ENCODE results near the gene CILP.
"Not testable (repeated sequence)": the region's sequence is repeated elsewhere in the genome, so short reads cannot be mapped to it uniquely, and the experiment has no call there.

Gene CILP

GRCh38 chr15:65189102-65189740 lies 22.1 kb downstream of the CILP start:
- DNase-seq: peak; percentile 53

GRCh38 chr15:65188472-65188871 lies 22.8 kb downstream of the CILP start:
- not testable (repeated sequence) for DNase-seq

DNA sequence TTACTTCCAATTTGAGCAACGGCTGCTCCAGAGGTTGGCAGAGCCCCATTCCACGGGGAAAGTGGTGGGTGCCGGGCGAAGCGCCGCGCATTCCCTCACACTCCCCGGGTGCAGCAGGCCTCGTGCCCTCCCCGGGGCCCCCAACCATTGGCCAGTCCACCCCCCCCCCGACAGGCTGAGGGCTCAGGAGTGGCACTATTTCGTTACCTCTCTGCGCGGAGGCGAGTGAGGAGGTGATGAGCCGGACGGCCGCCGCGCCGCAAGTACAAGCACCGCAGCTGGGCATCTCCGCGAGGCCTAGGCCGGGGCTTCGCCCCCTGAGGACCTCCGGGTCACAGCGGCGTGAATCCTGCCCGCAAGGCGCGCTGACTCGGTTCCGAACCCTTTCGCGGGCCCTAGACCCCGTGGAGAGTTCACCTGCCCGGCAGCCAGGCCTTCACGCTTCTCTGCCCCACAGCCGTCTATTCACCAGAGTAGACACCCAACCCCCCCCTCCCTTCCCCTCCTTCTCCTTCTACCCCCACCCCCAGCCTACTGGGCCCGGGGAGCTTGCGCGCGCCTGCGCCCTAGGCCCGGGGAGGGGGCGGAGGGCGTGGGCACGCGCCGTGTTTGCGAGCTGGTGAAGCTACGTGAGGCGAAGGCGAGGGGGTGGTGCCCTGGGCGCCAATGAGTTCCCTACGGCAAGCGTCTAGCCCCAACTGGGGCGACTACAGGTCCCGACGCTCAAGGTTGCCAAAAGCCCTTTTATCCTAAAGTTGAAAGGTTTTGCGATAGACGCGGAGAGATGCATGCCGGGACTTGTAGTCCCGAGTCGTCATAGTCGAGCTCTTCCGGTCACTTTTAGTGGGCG lies 26.2 kb downstream of the CILP start, which contains the start of gene CLPX:
TSS of gene CLPX (minus strand) at position 475 of the 850 bp plus-strand sequence. CDS start at position 286, 189 bp downstream.
- DNase-seq: peak; percentile 95

- peak; percentile 68 for DNase-seq
Observed at GRCh38 chr15:65184305-65184867, 26.9 kb downstream of the CILP start.

GRCh38 chr15:65183865-65184159 lies 27.5 kb downstream of the CILP start:
- DNase-seq: no peak

GRCh38 chr15:65182538-65182937 lies 28.7 kb downstream of the CILP start:
- DNase-seq: no peak

DNA sequence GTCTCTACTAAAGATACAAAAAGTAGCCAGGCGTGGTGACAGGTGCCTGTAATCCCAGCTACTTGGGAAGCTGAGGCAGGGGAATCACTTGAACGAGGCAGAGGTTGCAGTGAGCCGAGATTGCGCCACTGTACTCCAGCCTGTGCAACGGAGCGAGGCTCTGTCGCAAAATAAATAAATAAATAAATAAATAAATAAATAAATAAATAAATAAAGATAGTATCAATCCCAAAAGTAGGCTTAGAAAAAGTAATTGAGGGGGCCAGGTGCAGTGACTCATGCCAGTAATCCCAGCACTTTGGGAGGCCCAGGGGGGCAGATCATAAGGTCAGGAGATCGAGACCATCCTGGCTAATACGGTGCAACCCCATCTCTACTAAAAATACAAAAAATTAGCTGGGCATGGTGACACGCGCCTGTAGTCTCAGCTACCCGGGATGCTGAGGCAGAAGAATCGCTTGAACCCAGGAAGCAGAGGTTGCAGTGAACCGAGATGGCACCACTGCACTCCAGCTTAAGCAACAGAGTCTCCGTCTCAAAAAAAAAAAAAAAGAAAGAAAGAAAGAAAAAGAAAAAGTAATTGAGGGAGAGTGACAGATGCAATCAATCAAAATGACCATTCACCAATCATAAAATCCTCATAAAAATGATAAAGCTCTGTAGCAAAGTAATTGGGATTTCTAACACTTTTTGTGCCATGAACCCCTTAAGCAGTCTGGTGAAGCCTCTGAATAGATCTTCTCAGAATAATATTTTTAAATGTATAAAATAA lies 29.5 kb downstream of the CILP start:
- not testable (repeated sequence) for DNase-seq

DNA sequence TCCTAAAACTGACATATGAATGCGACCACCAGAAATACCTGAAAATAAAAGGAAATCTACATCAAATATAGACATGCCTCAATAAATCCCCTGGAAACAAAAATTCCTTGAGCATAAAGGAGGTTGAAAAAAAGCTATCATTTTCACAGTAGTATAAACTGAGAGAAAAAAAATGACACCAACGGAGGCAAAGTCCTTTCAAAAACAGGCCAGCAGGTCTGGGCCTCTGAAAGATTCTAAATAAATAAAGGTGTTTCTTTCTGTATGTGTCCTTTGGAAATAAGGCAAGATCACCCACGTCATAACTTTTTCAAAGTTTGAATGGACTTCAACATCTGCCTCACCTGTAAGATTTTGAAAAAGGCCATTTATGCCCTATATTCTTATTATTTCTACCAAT lies 31.1 kb downstream of the CILP start:
- DNase-seq: no peak

- no peak for DNase-seq
Observed at GRCh38 chr15:65177901-65178300, 33.4 kb downstream of the CILP start.

- DNase-seq: no peak
Observed at GRCh38 chr15:65176056-65176455, 35.2 kb downstream of the CILP start.

DNA sequence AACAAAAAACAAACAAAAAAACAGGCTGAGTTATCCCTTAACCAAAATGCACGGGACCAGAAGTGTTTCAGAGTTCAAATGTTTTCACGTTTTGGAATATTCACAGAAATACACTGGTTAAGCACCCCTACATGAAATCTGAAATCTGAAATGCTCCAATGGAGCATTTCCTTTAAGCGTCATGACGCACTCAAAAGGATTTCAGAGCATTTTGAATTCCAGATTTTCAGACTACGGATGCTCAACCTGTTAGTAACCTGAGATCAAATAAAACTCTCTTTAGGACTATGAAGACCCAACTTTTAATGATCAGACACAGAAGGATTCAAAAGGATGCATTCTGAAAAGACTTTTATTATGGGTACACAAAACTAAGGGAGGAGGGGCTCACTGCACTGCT lies 35.8 kb downstream of the CILP start:
- no peak for DNase-seq

DNA sequence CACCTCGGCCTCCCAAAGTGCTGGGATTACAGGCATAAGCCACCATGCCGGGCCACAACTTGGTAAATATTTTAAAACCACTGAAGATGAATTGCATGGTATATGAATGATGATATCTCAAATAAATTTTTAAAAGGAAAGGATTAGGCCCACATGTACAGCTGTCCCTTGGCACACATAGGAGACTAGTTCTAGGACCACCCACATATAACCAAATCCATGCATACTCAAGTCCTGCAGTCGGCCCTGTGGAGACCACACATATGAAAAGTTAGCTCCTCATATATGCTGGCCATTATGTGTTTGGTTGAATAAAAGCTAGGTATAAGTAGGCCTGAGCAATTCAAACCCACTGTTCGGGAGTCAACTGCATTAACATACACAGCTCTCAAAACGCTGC lies 36.8 kb downstream of the CILP start:
- no peak for DNase-seq

- no peak for DNase-seq
Observed at GRCh38 chr15:65172531-65172930, 38.7 kb downstream of the CILP start.

- DNase-seq: no peak
Observed at GRCh38 chr15:65171428-65171827, 39.8 kb downstream of the CILP start.

- DNase-seq: no peak
Observed at GRCh38 chr15:65165875-65166274, 45.4 kb downstream of the CILP start.

DNA sequence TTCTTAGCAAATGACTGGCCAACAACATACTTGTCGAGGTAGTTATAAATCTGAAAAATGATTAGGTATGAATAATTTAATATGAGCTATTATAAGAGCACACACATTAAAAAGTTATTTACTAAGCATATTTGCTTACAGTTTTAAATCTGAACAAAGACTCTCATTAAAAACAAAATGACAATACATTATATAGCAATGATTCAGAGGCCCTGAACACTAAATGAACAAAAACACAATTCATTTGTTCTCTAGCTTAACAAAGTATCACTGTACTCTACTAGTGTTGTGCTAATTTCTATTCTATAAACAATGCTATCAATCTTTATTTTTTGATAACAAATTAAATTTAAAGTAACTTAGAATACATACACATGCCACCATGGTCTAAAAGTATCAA lies 47.1 kb downstream of the CILP start:
- no peak for DNase-seq

DNA sequence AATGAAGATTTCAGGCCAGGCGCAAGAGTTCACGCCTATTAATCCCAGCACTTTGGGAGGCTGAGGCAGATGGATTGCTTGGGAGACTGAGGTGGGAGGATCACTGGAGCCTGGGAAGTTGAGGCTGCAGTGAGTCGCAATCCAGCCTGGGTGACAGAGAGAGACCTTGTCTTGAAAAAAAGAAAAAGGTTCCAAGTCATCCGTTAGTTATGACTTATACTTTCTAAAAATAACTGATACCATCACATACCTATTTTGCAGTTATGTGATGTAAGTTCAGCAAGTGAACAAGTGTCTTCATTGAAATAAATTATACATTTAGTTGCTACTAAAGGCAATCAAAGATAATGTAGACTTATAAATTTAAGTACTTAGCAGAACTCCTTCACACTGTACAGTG lies 48.2 kb downstream of the CILP start:
- no peak for DNase-seq

DNA sequence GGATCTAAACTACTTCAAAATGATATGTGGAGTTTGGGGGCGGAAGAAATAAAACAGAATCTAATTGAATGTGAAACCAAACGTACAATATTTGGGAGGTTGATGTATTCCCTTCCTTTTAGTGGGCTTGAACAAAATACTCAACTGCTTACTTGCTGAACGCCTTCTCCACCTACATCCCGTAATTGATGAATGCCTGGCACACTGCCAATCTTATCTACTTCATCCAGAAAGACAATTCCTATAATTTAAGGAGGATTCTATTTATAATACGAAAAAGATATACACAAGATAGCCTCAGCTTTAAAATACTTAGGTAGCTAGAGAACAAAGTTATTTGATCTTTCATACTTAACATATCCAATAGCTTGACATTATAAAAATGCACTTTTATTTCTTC lies 54.6 kb downstream of the CILP start:
- DNase-seq: no peak

GRCh38 chr15:65154720-65155119 lies 56.6 kb downstream of the CILP start:
- no peak for DNase-seq

DNA sequence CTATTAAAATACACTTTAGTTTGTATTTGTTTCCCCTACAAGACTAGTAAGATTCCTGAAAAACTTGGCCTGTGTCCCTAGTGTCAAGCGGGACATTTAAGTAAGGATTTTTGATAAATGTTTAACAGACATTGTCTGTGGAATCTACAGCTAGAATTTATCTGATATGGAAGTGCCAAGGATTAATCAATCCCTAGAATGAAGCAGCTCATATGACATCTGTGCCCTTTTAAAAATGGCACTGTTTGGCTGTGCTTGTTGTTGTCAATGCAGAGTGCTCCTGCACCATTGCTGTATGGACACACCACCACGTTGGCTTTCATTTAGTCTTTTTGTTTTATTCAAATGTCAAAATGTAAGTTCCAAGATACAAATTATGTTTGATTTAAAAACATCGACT lies 63.4 kb downstream of the CILP start:
- DNase-seq: no peak

GRCh38 chr15:65146438-65146837 lies 64.8 kb downstream of the CILP start:
- no peak for DNase-seq

All from left hindlimb (tissue), 1 donor.